Stimulated activated CD8-positive, alpha-beta memory T cell treated with anti-CD3 and anti-CD28 coated beads, Interleukin-15, amount 100 ng/mL, for 4 hours (primary cell): ENCODE data around the gene PTOV1.
A peak's percentile ranks its signal among the peaks of the same experiment; 100 is the strongest.

ENCODE experiments used
- DNase-seq, 2 donors: peaks; one replicate each; pipeline ENCODE4 v3.0.0-alpha.2; 2020; ENCODE audit warnings: low read depth in 2 of 2

PTOV1 gene

GRCh38 chr19:49850487-49851342, at the start of gene PTOV1:
PTOV1 (plus strand) TSS chr19:49851159.
- peak; percentile 66 to 73 for DNase-seq

DNA sequence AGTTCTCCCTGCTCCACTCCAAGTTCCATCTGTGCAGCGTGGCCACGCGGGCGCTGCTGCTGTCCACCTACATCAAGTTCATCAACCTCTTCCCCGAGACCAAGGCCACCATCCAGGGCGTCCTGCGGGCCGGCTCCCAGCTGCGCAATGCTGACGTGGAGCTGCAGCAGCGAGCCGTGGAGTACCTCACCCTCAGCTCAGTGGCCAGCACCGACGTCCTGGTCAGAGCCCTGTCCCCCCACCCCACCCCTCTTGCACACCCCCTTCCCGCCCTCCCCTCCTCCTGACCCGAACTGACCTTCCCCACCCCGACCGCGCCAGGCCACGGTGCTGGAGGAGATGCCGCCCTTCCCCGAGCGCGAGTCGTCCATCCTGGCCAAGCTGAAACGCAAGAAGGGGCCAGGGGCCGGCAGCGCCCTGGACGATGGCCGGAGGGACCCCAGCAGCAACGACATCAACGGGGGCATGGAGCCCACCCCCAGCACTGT, 49.5 kb upstream of the PTOV1 start:
- DNase-seq, result no peak

DNA sequence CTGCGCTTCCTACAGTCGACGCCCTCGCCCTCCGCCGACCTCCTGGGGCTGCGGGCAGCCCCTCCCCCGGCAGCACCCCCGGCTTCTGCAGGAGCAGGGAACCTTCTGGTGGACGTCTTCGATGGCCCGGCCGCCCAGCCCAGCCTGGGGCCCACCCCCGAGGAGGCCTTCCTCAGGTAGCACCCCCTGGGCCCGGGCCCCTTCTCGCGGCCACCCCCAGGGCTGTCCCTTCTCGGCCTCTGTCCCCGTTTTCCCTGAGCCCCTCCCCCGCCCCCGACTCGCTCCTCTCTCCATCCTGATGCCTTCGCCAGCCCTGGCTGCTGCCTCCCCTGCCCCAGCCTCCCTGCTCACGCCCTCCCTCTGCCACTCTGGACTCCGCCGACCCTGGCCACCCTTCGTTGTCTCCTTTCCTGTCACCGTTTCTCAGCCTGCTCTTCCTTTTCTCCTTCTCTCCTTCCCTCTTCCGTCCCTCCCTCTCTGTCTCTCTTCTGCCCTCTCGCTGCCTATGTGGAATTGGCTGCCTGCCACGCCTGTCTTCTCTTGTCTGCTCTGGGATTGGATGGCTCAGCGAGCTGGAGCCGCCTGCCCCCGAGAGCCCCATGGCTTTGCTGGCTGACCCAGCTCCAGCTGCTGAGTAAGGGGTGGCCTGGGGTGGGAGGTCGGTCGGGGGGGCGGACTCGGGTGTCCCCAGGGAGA, 48.8 kb upstream of the PTOV1 start:
- no peak for DNase-seq

DNA sequence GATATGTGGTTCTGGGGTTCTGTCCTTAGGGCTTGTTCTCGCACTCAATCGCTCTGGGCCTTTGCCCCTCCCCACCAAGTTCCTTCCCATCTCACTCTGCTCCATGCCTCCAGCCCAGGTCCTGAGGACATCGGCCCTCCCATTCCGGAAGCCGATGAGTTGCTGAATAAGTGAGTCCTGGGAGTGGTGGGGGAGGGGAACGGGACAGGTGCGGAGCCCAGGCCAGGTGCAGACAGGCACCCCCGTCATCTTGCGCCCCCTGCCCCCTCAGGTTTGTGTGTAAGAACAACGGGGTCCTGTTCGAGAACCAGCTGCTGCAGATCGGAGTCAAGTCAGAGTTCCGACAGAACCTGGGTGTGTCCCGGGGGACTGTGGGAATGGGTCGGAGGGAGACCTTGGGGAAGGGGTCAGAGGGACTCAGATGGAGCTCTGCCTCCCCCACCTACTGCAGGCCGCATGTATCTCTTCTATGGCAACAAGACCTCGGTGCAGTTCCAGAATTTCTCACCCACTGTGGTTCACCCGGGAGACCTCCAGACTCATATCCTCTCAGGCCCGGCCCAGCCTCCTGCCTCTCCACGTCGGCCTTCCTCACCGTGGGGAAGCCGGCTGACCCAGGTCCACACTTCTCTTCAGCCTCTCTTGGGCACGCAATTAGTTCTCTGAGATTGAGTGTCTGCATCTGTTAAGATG, 48.0 kb upstream of the PTOV1 start:
- no peak for DNase-seq

DNA sequence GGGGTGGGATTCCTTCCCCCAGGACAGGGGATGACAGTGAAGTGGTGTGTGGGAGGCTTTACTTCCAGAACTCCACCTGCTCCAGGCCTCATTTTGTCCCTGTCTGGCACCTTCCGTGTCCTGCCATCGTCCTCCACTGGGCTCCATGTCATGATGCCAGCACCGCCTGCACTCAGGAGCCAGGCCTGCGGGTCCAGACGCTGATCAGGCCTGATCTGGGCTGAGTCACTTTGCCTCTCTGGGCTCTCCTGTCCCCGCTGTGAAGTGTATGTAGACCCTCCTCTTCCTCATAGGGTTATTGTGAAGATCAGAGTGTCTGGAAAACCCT, 47.5 kb upstream of the PTOV1 start:
- no peak for DNase-seq

DNA sequence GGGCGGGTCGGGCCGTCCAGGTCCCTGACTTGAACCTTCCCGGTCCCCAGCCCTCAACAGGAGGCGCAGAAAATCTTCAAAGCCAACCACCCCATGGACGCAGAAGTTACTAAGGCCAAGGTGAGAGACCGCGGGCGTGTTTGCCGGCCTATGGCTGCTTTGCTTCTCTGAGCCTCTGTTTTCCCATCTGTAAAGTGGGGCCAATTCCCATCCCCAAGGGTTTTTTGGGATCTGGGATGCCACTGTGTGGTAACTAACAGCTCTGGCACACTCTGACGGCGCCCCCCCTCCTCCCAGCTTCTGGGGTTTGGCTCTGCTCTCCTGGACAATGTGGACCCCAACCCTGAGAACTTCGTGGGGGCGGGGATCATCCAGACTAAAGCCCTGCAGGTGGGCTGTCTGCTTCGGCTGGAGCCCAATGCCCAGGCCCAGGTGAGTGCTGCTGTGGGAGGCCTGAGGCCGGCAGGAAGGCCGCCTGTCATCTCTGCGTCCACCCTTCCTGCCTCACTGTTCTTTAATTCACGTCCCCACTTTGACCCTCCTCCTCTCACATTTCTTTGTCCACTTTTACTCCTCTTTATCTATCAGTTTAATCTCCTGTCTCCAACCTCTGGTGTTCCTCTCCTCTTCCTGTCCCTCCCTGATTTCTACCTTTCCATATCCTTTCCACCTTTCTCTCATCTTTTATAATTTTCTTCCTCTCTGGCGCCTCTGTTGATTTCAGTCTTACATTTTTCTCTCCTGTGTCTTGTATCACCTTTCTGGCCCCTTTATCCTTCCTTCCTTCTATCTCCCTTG, 44.9 kb upstream of the PTOV1 start:
- DNase-seq, result no peak

DNA sequence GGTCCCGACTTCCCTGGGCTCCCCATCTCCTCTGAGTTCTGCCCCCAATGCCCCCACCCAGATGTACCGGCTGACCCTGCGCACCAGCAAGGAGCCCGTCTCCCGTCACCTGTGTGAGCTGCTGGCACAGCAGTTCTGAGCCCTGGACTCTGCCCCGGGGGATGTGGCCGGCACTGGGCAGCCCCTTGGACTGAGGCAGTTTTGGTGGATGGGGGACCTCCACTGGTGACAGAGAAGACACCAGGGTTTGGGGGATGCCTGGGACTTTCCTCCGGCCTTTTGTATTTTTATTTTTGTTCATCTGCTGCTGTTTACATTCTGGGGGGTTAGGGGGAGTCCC, 44.4 kb upstream of the PTOV1 start:
- no peak for DNase-seq

- DNase-seq, result no peak
These were observed 43.7 kb upstream of the PTOV1 start for GRCh38 chr19:49807058-49807903.

- no peak for DNase-seq
These were observed 42.9 kb upstream of the PTOV1 start for GRCh38 chr19:49807904-49808675.

GRCh38 chr19:49808711-49809159, 42.2 kb upstream of the PTOV1 start:
- peak; percentile 52 to 65 for DNase-seq

DNA sequence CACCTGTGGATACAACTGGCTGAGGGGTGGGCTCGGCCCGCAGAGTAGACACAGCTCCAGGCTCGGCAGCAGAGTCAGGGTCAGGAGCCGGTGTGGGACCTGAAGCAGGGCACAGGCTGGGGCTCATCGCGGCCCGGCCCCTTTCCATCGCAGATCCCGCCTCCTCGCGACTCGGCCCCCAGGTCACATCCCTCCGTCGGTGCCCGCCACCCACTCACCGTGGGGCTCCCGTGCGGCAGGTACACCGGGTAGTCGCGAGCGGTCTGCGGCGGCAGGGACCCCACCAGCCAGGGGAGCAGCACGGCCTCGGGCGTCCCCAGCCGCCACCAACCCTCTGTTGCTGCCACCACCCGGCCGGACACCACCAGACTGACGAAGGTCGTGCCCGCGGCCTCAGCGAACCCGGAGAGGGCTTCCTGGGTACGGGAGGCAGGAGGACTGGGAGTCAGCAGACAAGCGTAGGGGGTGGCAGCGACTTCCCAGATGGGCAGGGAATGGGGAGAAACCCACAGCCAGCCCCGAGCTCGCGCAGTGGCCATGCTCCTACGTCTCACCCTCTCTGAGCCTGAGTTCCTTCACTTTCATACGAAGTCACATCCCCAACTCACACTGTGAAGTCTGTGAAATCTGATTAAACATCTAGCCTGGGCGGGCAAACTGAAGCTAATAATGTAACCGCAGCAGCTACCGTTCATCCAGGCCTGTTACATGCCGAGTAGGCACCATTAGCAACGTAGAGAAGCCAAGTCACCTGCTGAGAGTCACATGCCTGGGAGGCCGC, 41.6 kb upstream of the PTOV1 start:
- DNase-seq, result peak in 1 of 2 donors; percentile 21

DNA sequence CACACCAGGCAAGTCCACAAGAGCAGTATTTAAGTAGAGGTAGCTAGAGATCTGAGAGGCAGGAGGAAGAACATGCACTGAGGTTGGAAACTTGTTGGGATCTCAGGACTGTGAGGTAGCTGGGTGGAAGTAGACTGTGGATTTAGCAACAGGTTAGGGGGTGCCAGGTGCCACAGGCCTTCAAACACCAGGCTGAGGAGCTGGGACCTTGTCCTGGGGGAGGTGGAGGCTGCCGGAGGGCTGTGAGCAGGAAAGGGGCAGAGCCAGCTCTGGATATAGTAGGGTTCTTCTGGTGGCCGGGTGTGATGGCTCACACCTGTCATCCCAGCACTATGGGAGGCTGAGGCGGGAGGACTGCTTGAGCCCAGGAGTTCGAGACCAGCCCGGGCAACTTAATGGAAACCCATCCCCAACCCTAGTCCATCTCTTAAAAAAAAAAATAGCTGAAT, 41.0 kb upstream of the PTOV1 start:
- DNase-seq, result no peak

- DNase-seq, result no peak
These were observed 39.6 kb upstream of the PTOV1 start for GRCh38 chr19:49811328-49811727.

DNA sequence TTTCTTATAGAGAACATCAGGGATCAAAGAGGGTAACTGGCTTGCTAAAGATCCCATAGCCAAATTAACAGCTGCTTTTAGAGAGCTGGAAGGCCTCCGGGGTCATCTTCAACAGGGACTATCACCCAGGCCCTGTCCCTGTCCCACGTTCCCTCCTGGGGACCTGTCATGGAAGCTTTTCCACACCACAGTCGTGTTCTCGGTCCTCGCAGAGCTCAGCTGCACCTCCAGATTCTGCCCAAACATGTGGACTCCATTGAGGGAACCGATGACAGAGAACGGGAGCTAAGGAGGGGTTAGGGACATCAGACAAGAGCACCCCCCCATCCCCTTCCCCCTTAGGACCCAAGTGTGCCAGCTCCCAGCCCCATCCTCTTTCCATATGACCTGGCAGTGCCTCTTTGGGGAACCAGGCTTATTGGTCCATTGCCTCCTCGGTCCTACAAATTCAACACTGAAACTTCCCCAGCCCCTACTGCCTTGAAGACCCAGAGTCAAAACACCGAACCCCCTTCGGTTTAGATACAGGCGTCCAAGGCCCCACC, 38.4 kb upstream of the PTOV1 start:
- DNase-seq, result no peak

- DNase-seq, result peak; percentile 75 to 89
These were observed 37.7 kb upstream of the PTOV1 start, which contains the start of gene FUZ for GRCh38 chr19:49812997-49813861. FUZ (minus strand) TSS chr19:49813292; CDS start chr19:49813106, 186 bp downstream.

DNA sequence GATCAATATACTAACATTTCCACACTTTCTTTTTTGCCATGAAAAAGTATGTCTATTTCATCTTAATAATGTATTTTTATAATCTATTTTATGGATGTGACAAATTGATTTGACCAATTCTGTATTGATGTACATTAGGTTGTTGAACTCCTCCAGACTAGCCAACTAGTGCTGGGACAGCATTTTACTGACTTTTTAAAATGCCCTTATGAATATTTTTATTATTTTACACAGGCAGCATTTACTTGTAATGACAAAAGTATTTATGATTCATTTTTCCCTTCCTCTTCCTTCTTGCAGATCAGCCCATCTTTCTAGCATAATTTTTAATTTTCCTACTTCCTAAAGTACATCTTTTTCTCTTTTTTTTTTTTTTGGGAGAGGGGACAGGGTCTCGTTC, 36.9 kb upstream of the PTOV1 start:
- DNase-seq, result no peak

DNA sequence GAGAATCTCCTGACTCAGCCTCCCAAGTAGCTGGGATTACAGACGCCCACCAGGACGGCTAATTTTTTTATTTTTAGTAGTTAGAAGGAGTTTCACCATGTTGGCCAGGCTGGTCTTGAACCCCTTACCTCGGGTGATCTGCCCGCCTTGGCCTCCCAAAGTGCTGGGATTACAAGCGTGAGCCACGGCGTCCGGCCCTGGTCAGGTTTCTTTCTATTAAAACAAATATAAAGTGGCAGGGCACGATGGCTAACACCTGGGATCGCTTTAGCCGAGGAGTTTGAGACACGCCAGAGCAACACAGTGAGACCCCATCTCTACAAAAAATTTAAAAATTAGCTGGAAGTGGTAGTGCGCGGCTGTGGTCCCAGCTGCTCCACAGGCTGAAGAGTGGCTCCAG, 34.4 kb upstream of the PTOV1 start:
- no peak for DNase-seq
